SIG-M5 (cell line): ENCODE measurements around the gene CARD10.
"Not testable (repeated sequence)": the region's sequence is repeated elsewhere in the genome, so short reads cannot be mapped to it uniquely, and the experiment has no call there.

Experiments
- DNase-seq: peaks from one replicate; lab custom pipeline; 2025; lab: John Stamatoyannopoulos, UW

Gene CARD10

GRCh38 chr22:37556710-37557109, 37.5 kb upstream of the CARD10 start:
- no peak for DNase-seq

- no peak for DNase-seq
Observed at GRCh38 chr22:37555029-37555428, 35.8 kb upstream of the CARD10 start.

GRCh38 chr22:37553725-37554124, 34.5 kb upstream of the CARD10 start:
- no peak for DNase-seq

- no peak for DNase-seq
Observed at GRCh38 chr22:37552524-37553163, 33.4 kb upstream of the CARD10 start.

GRCh38 chr22:37551981-37552380, 32.8 kb upstream of the CARD10 start:
- DNase-seq = no peak

- not testable (repeated sequence) for DNase-seq
Observed at GRCh38 chr22:37550921-37551320, 31.7 kb upstream of the CARD10 start.

GRCh38 chr22:37549704-37550059, 30.5 kb upstream of the CARD10 start:
- no peak for DNase-seq

GRCh38 chr22:37547251-37547741, 28.1 kb upstream of the CARD10 start:
- no peak for DNase-seq

GRCh38 chr22:37546437-37547250, 27.4 kb upstream of the CARD10 start:
- DNase-seq = no peak

GRCh38 chr22:37545703-37546436, 26.7 kb upstream of the CARD10 start:
- DNase-seq = no peak

GRCh38 chr22:37544955-37545702, 25.9 kb upstream of the CARD10 start:
- DNase-seq = no peak

- no peak for DNase-seq
Observed at GRCh38 chr22:37542959-37543358, 23.7 kb upstream of the CARD10 start.

GRCh38 chr22:37542416-37542815, 23.2 kb upstream of the CARD10 start:
- not testable (repeated sequence) for DNase-seq

- DNase-seq = not testable (repeated sequence)
Observed at GRCh38 chr22:37539790-37540189, 20.6 kb upstream of the CARD10 start.

- DNase-seq = peak; percentile 53
Observed at GRCh38 chr22:37538590-37539357, 19.6 kb upstream of the CARD10 start.

GRCh38 chr22:37535159-37535558, 15.9 kb upstream of the CARD10 start:
- no peak for DNase-seq

GRCh38 chr22:37534445-37534844, 15.2 kb upstream of the CARD10 start:
- DNase-seq = no peak

GRCh38 chr22:37533995-37534394, 14.8 kb upstream of the CARD10 start:
- DNase-seq = no peak

GRCh38 chr22:37529652-37530345, 10.6 kb upstream of the CARD10 start:
- DNase-seq = no peak

GRCh38 chr22:37527952-37528351, 8.7 kb upstream of the CARD10 start:
- DNase-seq = not testable (repeated sequence)
